GM19395 (cell line): Measurements from ENCODE around the gene NEGR1.
A peak's percentile ranks its signal among the peaks of the same experiment; 100 is the strongest.

Experiments
- ATAC-seq: cut with Tn5 transposase; IDR thresholded peaks from one replicate; pipeline ENCODE4 v1.9.1; 2021; ENCODE audit warnings: mild to moderate bottlenecking, moderate library complexity; ENCODE audit not compliant: unreplicated experiment

NEGR1 gene

GRCh38 chr1:72051538-72051937, 230.8 kb downstream of the NEGR1 start:
- no peak for ATAC-seq

- ATAC-seq = no peak
Observed at GRCh38 chr1:72050551-72050950, 231.8 kb downstream of the NEGR1 start.

GRCh38 chr1:72037745-72038343, 244.5 kb downstream of the NEGR1 start:
- ATAC-seq = peak; percentile 74

GRCh38 chr1:72034827-72035226, 247.5 kb downstream of the NEGR1 start:
- ATAC-seq = no peak

DNA sequence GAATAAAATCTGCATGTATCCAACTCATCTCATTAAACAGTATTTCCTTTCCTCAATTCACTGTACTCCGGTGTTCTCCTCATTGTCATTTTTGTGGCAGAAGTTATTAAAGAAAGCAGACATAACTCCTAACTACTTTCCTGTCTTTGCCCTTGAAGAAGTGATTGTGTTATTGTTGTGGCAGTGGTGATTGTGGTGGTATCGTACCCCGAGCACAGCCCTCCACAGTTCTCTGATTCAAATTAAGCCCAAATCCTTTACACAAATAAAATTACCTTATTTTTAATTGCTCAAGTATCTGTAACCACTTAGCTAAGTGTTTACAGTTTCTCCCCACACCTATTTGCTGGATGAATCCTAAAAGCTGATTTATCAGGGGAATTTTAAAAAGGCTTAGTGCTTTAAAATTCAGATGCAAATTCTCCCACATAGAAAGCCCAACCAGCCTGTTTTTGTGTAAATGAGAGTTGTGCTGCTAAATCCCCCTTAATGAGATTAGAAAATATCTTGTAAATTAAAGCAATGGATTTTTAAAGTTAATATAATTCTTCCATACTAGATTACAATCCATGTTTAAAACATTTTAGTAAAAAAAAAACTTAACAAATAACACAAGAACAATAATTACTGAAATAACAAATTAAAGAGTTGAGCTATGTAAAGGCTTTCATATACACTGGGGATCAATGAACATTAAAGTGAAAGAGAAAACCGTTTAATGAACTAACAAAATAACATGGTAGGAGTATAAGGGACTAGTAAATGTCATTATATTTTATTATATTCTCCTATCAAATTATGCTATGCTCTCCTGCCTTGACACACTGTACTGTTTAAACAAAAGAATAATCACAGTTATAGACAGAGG, 259.0 kb downstream of the NEGR1 start:
- no peak for ATAC-seq

GRCh38 chr1:72018562-72018961, 263.8 kb downstream of the NEGR1 start:
- ATAC-seq = no peak

DNA sequence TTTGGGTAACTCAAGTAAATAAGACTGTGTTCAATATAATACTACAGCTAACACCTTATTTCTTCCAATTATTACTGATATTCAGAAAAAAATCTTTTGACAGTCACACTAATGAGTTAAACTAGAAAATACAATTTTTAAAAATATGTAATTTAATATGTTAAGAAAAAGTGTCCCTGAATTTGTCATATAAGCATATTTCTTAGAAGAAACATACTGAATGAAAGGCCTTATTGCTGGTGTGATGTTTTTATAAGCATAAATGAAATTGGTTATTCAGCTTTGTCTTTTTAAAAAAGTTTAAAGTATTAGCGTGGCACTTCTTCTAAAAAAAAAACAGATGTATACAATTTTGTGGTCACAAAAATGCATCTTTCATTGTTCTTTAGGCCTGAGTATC, 267.3 kb downstream of the NEGR1 start:
- no peak for ATAC-seq

DNA sequence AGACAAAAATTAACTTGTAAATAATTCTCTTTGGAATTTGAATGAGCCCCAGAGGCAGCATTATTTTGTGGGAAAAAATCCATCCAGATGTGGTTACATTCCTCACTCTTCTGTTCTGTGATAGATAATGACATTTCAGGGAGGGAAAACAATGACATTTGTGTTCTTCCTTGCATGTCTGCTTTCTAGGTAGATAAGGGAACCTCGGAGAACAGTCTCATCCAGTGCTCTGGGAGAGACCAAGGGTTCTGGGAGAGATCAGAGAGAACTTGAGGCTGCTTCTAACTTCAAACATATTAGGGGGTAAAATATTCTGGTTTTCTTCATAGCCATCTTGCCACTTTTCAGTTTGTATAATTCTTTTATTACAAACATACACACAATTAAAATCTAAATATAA, 269.2 kb downstream of the NEGR1 start:
- ATAC-seq = no peak

DNA sequence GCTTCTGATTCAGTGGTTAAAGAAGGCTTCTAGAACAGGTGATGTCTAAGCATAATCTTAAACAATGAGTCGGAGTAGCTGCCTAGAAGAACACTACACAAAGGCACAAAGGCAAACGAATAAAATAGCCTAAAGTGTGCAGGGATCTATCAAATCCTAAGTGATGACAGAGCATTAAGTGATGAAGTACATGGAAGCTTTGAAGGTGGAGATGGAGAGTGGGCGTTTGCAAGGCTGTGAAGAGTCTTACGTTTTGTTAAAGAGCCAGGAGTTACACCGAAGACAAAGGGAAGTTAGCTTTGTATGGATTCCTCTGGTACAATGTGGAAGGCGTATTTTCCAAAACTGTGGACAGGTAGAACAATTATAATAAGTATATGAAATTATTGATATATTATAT, 270.6 kb downstream of the NEGR1 start:
- ATAC-seq = no peak

DNA sequence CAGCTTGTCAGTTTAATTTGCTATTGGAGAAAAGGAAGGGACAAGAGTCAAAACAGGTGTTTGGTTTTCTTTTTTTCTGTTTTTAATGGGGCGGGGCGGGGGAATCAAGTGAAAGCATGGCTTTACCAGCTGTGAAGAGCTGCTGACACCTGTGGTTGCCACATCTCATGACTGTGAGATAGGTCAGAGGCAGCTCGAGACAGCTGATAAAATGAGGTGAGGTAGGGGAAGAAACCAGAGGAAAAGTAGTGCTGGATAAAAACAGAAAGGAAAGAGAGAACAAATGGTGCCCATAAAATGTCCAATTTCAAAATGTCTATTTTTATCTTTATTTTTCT, 272.3 kb downstream of the NEGR1 start:
- ATAC-seq = no peak

DNA sequence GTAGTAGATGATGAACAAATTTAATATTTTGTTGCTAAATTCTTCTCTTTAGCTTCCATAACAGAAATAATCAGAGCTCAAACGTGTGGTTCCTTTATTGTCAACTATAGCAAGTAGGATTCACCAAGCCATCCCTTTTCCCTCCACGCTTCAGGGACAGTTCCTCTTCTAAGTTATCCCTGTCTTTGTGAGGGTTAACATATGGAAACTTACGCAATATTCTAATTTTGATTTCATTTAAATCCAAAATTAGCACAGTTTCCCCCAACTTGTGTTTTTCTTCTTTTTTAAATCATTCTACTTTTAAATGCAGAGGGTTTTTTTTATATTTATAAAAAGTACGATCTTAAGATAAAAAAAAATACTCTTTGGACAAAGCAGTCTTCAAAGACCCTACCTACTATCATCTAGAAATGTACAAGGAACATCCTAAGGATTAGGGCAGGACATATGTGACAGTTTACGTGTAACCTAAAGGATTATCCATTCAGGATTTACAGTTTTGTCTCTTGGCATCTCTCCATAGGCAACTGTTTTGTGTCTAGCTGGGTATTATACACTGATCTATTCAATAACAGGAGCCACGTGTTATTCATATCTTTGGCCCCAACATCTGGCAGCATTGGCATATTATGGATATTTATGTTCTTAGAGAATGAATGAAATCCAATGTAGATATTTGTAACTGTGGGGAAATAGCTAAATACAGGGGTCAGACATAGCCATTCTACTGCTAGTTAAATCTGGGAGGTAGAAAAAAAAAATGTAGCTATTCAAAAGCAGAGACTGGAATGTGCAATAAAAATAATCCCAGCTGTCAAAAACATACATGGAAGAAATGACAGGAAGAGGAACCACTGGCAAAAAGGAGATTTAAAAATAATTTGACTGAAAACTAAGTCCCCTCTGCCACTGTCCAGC, 272.9 kb downstream of the NEGR1 start:
- ATAC-seq = no peak

DNA sequence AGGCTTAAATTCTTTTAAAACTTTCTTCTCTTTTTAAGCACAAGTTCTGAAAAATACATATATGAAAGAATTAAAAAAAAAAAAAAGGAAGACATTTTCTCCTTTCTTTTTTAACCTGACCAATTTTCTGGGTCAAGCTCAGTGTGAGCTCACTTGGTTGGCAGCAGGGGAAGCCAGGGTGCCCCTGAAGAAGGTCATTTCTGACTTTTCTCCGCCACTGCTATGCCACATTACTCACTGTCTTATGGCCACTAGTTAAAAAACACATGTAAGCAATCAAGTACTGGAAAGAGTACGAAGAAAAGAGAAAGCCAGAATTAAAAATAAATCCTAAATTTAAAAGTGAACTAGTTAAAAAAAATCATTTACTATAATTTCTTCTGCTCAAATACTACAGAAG, 275.0 kb downstream of the NEGR1 start:
- no peak for ATAC-seq

DNA sequence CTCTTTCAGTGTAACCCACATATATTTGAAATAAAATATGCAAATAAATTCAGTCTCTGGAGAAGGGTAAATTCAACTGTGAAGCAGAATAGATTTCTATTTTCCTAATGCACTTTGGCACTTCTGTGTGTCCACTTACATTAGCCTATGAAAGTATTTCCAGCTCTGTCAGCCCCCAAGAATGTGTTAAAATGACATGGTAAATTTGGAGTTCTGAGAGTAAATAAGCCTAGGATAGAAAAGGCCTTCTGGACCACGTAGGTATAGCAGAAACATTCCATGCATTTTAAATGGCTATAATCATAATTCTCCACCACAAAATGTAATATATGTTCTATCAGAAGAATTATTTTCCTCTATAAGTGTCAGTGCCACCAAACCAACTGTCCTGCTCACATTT, 276.2 kb downstream of the NEGR1 start:
- no peak for ATAC-seq

- no peak for ATAC-seq
Observed at GRCh38 chr1:72003092-72003491, 279.2 kb downstream of the NEGR1 start.

DNA sequence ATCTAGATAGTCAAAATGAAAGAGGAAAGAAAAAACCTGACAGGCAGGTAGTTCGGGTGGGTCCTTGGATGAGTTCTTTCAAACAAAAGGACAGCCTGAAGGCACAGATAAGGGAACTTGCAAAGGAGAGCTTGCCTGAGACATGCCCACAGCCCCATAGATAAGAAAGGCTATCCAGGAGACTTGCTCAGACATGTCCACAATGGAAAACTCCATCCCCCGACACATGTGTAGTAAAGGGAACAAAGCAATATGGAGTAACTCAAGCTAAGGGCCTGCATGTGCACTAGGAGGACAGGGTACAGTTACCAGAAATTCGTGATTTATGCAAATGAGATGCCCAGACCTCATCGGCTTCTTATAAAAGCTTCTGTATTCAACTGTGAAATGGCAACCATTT, 281.5 kb downstream of the NEGR1 start:
- no peak for ATAC-seq

DNA sequence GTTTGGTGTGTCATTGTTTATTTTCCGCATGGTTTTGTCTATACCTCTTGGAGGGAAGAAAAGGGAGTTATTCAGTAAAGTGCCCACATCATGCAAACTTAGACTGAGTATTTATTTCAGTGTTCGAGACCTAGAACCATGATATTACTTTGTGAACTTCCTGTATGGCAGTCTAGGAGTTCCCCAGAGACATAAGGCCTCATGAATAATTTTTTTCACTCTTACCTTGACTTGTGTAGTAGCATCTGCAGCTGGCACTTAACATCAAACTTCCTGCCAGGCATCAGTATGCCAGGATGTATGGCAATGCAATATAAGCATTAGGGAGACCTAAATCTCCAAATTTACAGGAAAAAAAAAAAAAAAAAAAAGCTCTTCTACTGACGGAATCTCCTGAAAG, 287.7 kb downstream of the NEGR1 start:
- ATAC-seq = no peak

- no peak for ATAC-seq
Observed at GRCh38 chr1:71987181-71987580, 295.2 kb downstream of the NEGR1 start.

DNA sequence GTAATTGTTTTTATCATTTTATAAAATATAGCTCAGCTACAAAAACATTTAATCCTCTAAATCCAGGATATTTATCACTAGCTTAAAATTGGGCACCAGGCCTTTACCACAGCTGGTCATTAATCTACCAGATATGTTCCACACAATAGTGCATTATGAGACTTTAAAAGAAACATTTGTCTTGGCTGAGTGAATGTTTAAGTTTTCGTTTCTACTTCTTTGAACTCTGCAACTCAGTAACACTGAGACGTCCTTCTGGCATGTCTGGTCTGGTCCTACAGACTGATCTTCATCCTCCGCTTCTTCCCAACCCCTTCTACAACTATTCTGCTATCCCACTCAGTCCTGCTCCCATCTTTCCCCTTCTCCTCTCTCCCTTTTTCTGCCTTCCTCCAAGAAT, 296.2 kb downstream of the NEGR1 start:
- no peak for ATAC-seq

DNA sequence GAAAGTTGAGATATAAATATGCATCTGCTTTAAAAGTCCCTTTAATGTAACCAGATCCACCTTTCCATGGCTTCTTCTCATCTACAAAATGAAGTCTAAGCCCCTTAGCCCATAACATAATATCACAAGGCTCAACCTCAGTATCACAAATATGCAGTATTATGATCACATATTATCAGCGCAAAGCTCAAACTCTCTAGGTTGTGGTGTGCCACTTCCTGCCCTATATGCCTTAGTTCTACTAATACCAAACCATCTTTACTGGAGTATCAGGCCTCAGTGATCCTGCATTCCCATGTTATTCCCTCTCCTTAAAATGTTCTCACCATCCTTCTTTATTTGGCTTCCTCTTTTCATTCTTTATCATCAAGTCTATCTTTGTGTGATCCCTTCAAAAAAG, 301.8 kb downstream of the NEGR1 start:
- no peak for ATAC-seq

DNA sequence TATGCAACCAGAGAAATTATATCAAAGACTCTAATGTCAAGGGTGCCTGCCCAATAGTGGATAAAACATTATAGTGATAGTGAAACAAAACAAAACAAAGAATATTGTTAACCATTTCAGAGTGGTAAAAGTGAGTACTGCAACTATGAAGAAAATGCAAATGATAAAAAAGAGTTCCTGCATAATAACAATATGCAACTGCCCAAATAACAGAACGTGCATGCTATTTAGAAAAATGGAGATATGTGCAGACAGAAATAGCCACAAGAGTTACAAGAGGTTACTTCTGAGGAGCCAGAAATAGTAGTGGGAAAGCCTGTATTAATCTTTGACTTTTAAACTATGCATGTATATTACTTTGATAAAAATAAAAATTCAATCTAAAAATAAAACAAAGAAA, 302.5 kb downstream of the NEGR1 start:
- no peak for ATAC-seq

DNA sequence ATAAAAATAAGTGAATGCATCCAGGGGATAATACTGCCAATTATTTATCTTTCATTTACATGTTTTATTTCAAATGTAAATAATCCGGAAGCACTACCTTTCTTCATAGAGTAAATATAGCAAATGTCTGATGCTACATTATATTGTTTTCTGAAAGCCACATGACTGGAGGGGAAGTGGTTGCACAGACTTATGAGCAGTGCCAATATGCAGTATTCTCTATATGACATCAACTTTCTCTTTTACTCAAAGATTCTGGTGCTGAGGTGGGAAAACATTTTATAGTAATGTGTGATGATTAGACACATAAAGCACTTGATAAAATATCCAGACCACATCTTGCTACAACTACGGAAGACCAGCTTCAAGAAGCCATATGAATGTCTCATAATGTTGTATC, 314.7 kb downstream of the NEGR1 start:
- ATAC-seq = peak; percentile 87

DNA sequence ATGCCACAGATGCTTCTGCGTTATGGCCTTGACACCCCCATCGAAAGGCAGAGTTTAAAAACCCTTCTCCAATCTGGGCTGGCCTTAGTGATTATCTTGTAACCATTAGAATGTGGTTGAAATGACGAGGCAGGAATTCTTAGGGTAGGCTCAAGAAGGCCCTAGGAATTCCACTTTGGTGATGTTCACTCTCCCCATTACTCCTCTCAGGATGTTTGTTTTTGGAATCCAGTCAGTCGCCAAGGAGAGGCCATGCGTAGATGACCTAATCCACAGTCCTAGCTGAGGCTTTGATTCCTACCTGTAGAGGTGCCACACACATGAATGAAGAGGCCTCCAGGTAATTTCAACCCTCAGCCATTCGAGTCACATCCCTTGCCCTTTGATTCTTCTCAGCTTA, 318.2 kb downstream of the NEGR1 start:
- ATAC-seq = no peak
